Measurements from ENCODE around the gene KRT83.

DNA sequence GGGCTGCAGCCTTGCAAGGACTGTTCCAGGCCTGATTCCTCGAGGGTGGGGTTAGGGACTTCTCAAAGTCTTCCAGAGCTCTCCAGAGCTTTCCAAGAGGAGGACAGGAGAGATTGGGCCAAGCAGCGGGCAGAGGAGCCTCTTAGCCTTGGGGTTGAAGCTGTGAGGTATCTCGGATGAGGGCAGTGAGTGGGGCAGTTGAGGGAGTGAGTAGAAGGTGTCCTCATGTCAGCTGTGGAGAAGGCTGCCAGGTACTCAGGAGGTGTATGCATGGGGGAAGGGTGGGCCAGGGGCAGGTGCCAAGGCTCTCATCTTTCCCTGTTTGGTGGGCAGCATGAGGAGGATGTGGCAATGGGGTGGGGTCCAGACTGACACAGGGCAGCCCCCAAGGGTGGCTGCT, 7.7 kb downstream of the KRT83 start:
- TF ChIP-seq, protein P1, sequence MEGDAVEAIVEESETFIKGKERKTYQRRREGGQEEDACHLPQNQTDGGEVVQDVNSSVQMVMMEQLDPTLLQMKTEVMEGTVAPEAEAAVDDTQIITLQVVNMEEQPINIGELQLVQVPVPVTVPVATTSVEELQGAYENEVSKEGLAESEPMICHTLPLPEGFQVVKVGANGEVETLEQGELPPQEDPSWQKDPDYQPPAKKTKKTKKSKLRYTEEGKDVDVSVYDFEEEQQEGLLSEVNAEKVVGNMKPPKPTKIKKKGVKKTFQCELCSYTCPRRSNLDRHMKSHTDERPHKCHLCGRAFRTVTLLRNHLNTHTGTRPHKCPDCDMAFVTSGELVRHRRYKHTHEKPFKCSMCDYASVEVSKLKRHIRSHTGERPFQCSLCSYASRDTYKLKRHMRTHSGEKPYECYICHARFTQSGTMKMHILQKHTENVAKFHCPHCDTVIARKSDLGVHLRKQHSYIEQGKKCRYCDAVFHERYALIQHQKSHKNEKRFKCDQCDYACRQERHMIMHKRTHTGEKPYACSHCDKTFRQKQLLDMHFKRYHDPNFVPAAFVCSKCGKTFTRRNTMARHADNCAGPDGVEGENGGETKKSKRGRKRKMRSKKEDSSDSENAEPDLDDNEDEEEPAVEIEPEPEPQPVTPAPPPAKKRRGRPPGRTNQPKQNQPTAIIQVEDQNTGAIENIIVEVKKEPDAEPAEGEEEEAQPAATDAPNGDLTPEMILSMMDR (IDR thresholded peaks at IDR 0.05; ENCODE audit: low read depth, low read length): no peak
- TF ChIP-seq EZH2phosphoT487 (IDR thresholded peaks at IDR 0.05; ENCODE audit: low read depth): no peak
